ENCODE measurements around the gene NEK7.

NEK7 gene

DNA sequence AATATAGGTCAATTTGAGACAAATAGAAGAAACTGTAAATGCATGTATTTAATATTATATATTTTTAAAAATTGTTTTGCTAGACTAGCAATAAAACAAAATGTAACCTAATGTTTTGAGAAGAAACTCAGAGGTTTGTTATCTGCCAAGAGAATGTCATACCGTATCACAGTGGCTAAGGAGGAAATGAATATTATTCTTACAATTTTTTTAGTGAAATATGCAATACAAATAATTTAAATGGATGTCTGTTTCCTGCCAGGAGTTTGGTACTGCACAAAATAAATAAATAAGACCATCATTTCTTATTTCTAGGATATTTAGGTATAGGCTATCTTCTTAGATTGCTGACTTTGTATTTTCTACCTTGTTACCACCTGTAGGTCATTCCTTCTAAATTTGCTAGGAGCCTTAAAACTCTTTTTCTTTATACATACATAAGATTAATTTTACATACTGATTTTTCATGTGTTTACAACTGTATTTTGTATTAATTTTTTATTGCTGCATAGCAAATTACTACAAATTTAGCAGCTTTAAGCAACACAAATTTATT lies 113.6 kb downstream of the NEK7 start:
- Histone ChIP-seq H3K4me3 (ENCODE audit: low read depth, low read length) (no peak overlapping the region), H3K9ac (ENCODE audit: low read length) (no peak overlapping the region), H3K36me3 (ENCODE audit: control insufficient read depth, insufficient read depth, low read length) (no peaks in the 10 kb centered on the region), H3K4me1 (ENCODE audit: control insufficient read depth, insufficient read depth, low read length) (peaks cover 3% of the 10 kb centered on the region; the same call in 1 of the 2 replicates), H3K27ac (ENCODE audit: low read depth, low read length) (no peak overlapping the region), H3K9me3 (ENCODE audit: control insufficient read depth, insufficient read depth, low read depth, low read length) (no peaks in the 10 kb centered on the region), H3K27me3 (ENCODE audit: control insufficient read depth, insufficient read depth, low read length) (no peaks in the 10 kb centered on the region)

DNA sequence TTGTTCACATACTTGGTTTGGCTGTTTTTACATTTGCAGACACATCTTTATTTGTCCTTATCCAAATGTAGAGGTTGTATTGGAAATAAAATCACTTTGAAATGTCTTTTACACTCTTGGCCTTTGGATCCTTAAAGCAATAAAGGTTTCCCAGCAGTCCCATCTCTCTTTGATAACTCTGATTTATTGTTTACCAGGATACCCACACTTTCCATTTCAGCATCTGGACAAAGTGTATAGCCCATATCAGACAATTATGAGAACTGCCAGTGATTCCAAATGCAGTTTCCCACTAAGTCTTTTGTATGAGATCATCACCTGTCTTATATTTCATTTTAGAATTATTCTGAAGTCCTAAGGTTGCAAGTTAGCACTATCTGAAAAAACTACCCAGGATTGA lies 114.7 kb downstream of the NEK7 start:
- Histone ChIP-seq H3K36me3 (ENCODE audit: control insufficient read depth, insufficient read depth, low read length) (no peaks in the 10 kb centered on the region), H3K4me1 (ENCODE audit: control insufficient read depth, insufficient read depth, low read length) (peaks cover 8% of the 10 kb centered on the region; the same call in 1 of the 2 replicates), H3K9me3 (ENCODE audit: control insufficient read depth, insufficient read depth, low read depth, low read length) (no peaks in the 10 kb centered on the region), H3K27me3 (ENCODE audit: control insufficient read depth, insufficient read depth, low read length) (no peaks in the 10 kb centered on the region), H3K27ac (ENCODE audit: low read depth, low read length) (no peak overlapping the region), H3K4me3 (ENCODE audit: low read depth, low read length) (no peak overlapping the region), H3K9ac (ENCODE audit: low read length) (no peak overlapping the region)

DNA sequence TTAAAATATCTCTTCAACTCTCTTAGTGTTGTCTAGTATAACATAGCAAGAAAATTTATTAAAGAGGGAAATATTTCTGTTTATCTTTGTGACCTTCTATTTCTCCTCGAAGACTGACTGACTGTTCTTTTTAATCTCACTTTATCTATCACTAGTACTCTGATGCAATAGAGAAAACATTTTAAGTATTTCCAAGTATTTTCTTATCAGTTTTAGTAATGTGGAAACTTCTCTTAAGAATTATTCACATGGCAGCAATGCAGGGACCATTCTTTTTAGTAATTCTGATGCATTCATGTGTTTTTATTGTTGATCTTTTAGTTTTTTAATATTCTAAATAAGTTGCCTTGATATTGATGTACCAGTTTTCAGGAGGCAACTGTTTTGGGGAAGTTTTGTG lies 115.7 kb downstream of the NEK7 start:
- no peak overlapping the region for H3K4me3 ChIP-seq (ENCODE audit: low read depth, low read length)

DNA sequence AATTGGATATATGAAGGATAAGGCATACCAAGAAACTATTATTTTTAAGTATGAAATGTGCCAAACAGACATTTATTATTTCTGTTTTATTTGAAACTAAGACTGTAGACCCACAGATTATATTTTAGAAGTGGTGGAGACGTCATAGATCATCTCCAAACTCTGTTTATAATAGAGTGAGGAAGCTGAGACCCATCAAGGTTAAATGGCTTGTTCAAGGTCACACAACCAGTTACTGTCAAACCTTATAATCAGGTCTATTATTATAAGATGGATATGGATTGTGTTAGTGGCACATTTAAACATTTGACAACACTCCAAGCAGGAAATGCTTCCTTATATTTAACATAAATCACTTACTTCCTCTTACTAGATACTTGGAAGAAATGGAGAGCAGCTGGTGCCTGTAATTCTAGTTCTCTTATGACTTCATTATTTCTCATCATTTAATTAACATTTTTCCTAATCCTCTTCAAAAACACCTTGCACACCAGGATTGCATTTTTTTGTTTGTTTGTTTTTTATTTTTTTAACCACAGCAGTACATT lies 117.0 kb downstream of the NEK7 start:
- Histone ChIP-seq H3K27ac (ENCODE audit: low read depth, low read length) (no peak overlapping the region), H3K9me3 (ENCODE audit: control insufficient read depth, insufficient read depth, low read depth, low read length) (no peaks in the 10 kb centered on the region), H3K36me3 (ENCODE audit: control insufficient read depth, insufficient read depth, low read length) (no peaks in the 10 kb centered on the region)

More for the DNA sequence above, 115.7 kb downstream of the NEK7 start:
- H3K9me3 ChIP-seq (ENCODE audit: control insufficient read depth, insufficient read depth, low read depth, low read length), result no peaks in the 10 kb centered on the region
- H3K9ac ChIP-seq (ENCODE audit: low read length), result no peak overlapping the region
- H3K27me3 ChIP-seq (ENCODE audit: control insufficient read depth, insufficient read depth, low read length), result no peaks in the 10 kb centered on the region
- H3K4me1 ChIP-seq (ENCODE audit: control insufficient read depth, insufficient read depth, low read length), result peaks cover 8% of the 10 kb centered on the region; the same call in 1 of the 2 replicates
- no peaks in the 10 kb centered on the region for H3K36me3 ChIP-seq (ENCODE audit: control insufficient read depth, insufficient read depth, low read length)
- H3K27ac ChIP-seq (ENCODE audit: low read depth, low read length), result no peak overlapping the region

DNA sequence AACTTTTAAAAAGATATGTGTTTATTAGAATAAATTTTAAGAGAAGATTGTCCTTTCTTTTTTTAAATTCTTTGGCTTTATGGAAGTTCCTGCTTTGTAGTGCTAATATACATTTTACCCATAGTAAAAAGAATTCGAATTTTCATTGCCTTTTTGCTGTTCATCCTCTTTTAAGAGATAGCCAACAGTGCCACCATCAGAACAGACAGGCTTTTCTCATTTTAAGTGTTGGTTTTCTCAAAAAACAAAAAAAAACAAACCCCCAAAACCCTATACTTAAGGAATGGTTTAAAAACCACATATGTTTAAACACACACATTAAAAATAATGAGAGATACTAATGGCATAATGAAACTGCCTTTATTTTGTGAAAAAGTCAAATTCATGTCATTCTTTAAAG lies 118.8 kb downstream of the NEK7 start:
- Histone ChIP-seq H3K9ac (ENCODE audit: low read length) (no peak overlapping the region), H3K4me3 (ENCODE audit: low read depth, low read length) (no peak overlapping the region), H3K27ac (ENCODE audit: low read depth, low read length) (no peak overlapping the region), H3K4me1 (ENCODE audit: control insufficient read depth, insufficient read depth, low read length) (0 out of 2 replicates have a peak, but pooled peaks cover 5% of the 10 kb centered on the region), H3K36me3 (ENCODE audit: control insufficient read depth, insufficient read depth, low read length) (no peaks in the 10 kb centered on the region), H3K9me3 (ENCODE audit: control insufficient read depth, insufficient read depth, low read depth, low read length) (no peaks in the 10 kb centered on the region), H3K27me3 (ENCODE audit: control insufficient read depth, insufficient read depth, low read length) (no peaks in the 10 kb centered on the region)

More for the DNA sequence above, 117.0 kb downstream of the NEK7 start:
- H3K4me1 ChIP-seq (ENCODE audit: control insufficient read depth, insufficient read depth, low read length), result 0 out of 2 replicates have a peak, but pooled peaks cover 5% of the 10 kb centered on the region
- no peaks in the 10 kb centered on the region for H3K27me3 ChIP-seq (ENCODE audit: control insufficient read depth, insufficient read depth, low read length)
- no peak overlapping the region for H3K4me3 ChIP-seq (ENCODE audit: low read depth, low read length)
- H3K9ac ChIP-seq (ENCODE audit: low read length), result no peak overlapping the region

DNA sequence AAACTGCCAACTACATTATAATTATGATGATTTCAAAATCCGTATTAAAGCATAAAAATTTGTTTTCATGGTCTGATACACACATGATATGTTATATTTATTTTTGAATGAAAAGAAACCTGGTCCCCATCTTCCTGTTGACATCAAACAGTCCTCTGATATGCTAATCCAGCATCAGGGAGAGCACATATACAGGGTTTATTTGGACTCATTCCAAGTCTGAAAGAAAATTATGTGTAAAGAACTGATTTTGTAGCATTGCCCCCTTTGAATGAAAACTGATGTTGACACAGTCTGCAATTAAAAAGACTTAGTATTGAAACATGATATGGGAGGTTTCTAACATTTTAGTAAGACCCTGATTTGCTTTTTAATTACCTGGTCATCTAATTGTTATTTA lies 119.4 kb downstream of the NEK7 start:
- Histone ChIP-seq H3K36me3 (ENCODE audit: control insufficient read depth, insufficient read depth, low read length) (no peaks in the 10 kb centered on the region), H3K27me3 (ENCODE audit: control insufficient read depth, insufficient read depth, low read length) (no peaks in the 10 kb centered on the region), H3K4me3 (ENCODE audit: low read depth, low read length) (no peak overlapping the region), H3K27ac (ENCODE audit: low read depth, low read length) (no peak overlapping the region), H3K4me1 (ENCODE audit: control insufficient read depth, insufficient read depth, low read length) (0 out of 2 replicates have a peak, but pooled peaks cover 5% of the 10 kb centered on the region), H3K9me3 (ENCODE audit: control insufficient read depth, insufficient read depth, low read depth, low read length) (no peaks in the 10 kb centered on the region), H3K9ac (ENCODE audit: low read length) (no peak overlapping the region)

DNA sequence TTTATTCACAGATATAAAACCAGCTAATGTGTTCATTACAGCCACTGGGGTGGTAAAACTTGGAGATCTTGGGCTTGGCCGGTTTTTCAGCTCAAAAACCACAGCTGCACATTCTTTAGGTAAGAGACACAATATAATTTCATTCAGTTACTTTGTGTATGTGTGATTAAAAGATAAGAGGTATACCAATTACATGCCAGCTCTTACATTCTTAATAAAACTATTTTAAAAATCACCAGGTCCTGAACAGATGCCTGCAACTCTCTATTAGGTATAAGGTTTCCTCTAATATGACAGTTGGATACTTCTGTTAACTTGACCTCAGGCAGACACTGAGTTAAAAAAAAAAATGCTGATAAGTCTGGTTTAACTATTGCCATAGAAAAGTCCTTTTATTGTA lies 122.1 kb downstream of the NEK7 start:
- no peak overlapping the region for H3K9ac ChIP-seq (ENCODE audit: low read length)
- no peak overlapping the region for H3K27ac ChIP-seq (ENCODE audit: low read depth, low read length)
- no peaks in the 10 kb centered on the region for H3K27me3 ChIP-seq (ENCODE audit: control insufficient read depth, insufficient read depth, low read length)
- H3K4me1 ChIP-seq (ENCODE audit: control insufficient read depth, insufficient read depth, low read length), result 0 out of 2 replicates have a peak, but pooled peaks cover 5% of the 10 kb centered on the region
- no peak overlapping the region for H3K4me3 ChIP-seq (ENCODE audit: low read depth, low read length)
- H3K36me3 ChIP-seq (ENCODE audit: control insufficient read depth, insufficient read depth, low read length), result no peaks in the 10 kb centered on the region
- H3K9me3 ChIP-seq (ENCODE audit: control insufficient read depth, insufficient read depth, low read depth, low read length), result no peaks in the 10 kb centered on the region

DNA sequence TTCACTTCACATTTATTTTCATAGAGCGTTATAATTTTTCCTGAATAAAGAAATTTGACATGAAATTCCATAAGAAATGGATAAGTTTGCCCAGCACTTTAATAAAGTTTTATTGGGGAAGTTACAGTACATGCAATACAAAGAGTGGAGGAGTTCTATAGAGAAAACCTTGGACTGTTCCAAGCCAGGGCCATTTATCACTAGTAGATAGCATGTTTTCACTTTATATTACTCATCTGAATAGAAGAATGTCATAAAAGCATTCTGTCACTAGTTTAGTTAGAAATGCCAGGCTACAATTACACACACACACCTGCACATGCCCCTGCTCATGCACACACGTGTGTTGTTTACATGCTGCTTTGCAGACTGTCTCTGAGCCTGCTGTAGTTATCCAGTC lies 123.3 kb downstream of the NEK7 start:
- no peaks in the 10 kb centered on the region for H3K9me3 ChIP-seq (ENCODE audit: control insufficient read depth, insufficient read depth, low read depth, low read length)
- H3K9ac ChIP-seq (ENCODE audit: low read length), result no peak overlapping the region
- H3K4me3 ChIP-seq (ENCODE audit: low read depth, low read length), result no peak overlapping the region
- H3K36me3 ChIP-seq (ENCODE audit: control insufficient read depth, insufficient read depth, low read length), result no peaks in the 10 kb centered on the region
- H3K27ac ChIP-seq (ENCODE audit: low read depth, low read length), result no peak overlapping the region
- H3K27me3 ChIP-seq (ENCODE audit: control insufficient read depth, insufficient read depth, low read length), result no peaks in the 10 kb centered on the region
- H3K4me1 ChIP-seq (ENCODE audit: control insufficient read depth, insufficient read depth, low read length), result 0 out of 2 replicates have a peak, but pooled peaks cover 5% of the 10 kb centered on the region

DNA sequence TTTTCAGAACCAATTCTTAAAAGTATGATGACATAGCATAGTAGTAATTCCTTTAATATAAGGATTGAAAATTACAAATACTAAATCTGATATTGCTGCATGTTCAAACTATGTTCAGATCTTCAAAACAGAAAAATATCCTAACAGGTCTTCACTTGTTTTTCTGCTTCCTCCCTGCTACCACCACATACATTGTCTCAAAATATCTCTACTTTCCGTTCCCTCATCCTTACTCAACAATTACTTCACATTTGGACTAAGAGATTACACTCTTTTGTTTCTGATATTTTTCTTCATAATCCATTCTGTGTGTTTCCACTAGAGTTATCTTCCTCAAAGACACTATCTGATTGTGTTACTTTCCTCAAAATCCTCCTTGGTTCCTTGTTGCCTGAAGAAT lies 125.1 kb downstream of the NEK7 start:
- no peaks in the 10 kb centered on the region for H3K9me3 ChIP-seq (ENCODE audit: control insufficient read depth, insufficient read depth, low read depth, low read length)
- no peaks in the 10 kb centered on the region for H3K36me3 ChIP-seq (ENCODE audit: control insufficient read depth, insufficient read depth, low read length)
- no peak overlapping the region for H3K9ac ChIP-seq (ENCODE audit: low read length)
- H3K4me1 ChIP-seq (ENCODE audit: control insufficient read depth, insufficient read depth, low read length), result no peaks in the 10 kb centered on the region
- H3K27ac ChIP-seq (ENCODE audit: low read depth, low read length), result no peak overlapping the region
- H3K27me3 ChIP-seq (ENCODE audit: control insufficient read depth, insufficient read depth, low read length), result no peaks in the 10 kb centered on the region
- no peak overlapping the region for H3K4me3 ChIP-seq (ENCODE audit: low read depth, low read length)

DNA sequence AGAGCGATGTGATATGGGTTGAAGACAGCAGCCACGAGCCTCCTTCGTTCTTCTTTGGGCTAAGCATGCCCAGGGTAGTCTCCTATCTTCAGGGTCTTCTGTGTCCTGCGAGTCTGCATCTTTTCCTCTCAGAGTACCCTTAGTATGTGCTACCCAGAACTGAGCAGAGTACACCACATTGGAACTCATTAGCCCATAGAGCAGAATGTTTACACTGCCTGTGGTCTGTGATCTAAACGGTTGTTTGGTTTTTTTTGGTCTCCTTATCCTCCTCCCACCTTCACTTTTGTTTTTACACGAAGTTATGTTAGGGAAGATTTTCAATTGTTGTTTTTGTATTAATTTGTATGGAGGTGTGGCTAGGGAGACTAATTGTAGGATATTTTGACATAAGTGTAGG lies 126.4 kb downstream of the NEK7 start:
- Histone ChIP-seq H3K36me3 (ENCODE audit: control insufficient read depth, insufficient read depth, low read length) (no peaks in the 10 kb centered on the region), H3K27me3 (ENCODE audit: control insufficient read depth, insufficient read depth, low read length) (no peaks in the 10 kb centered on the region), H3K4me3 (ENCODE audit: low read depth, low read length) (no peak overlapping the region), H3K9ac (ENCODE audit: low read length) (no peak overlapping the region), H3K27ac (ENCODE audit: low read depth, low read length) (no peak overlapping the region), H3K9me3 (ENCODE audit: control insufficient read depth, insufficient read depth, low read depth, low read length) (no peaks in the 10 kb centered on the region), H3K4me1 (ENCODE audit: control insufficient read depth, insufficient read depth, low read length) (no peaks in the 10 kb centered on the region)

DNA sequence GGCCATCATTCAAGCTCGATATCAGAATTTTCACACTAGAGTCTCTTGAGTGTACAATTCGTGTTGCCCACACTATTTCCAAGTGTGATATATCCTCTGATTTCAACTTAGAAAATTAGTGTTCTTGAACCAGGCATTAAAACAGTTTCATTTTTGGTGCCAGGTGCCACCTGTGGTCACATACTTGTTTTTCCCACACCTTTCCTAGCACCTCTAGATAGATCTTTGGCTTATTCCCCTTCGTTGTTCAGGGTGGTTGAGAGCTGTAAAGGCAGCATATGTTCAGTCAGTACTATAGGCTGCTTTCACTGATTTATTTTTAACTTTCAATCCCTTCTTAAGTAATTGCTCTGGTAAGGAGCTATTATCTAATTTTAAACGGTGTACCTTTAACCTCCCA lies 131.1 kb downstream of the NEK7 start:
- no peaks in the 10 kb centered on the region for H3K36me3 ChIP-seq (ENCODE audit: control insufficient read depth, insufficient read depth, low read length)
- no peak overlapping the region for H3K4me3 ChIP-seq (ENCODE audit: low read depth, low read length)
- no peaks in the 10 kb centered on the region for H3K9me3 ChIP-seq (ENCODE audit: control insufficient read depth, insufficient read depth, low read depth, low read length)
- no peak overlapping the region for H3K9ac ChIP-seq (ENCODE audit: low read length)
- no peak overlapping the region for H3K27ac ChIP-seq (ENCODE audit: low read depth, low read length)
- H3K4me1 ChIP-seq (ENCODE audit: control insufficient read depth, insufficient read depth, low read length), result peaks cover 17% of the 10 kb centered on the region
- no peaks in the 10 kb centered on the region for H3K27me3 ChIP-seq (ENCODE audit: control insufficient read depth, insufficient read depth, low read length)
